GF-D8 (cell line): ENCODE data around the gene DOK6.

Source experiments
- DNase-seq: peaks from one replicate; lab custom pipeline; 2025; lab: John Stamatoyannopoulos, UW

Gene DOK6

GRCh38 chr18:69686861-69687260 is 286.2 kb downstream of the DOK6 start:
- no peak for DNase-seq

GRCh38 chr18:69689121-69689759 is 288.6 kb downstream of the DOK6 start:
- DNase-seq, result no peak

GRCh38 chr18:69691008-69691760 is 290.5 kb downstream of the DOK6 start:
- no peak for DNase-seq

GRCh38 chr18:69697069-69697468 is 296.4 kb downstream of the DOK6 start:
- no peak for DNase-seq

GRCh38 chr18:69697689-69698088 is 297.0 kb downstream of the DOK6 start:
- no peak for DNase-seq

GRCh38 chr18:69701305-69701704 is 300.6 kb downstream of the DOK6 start:
- DNase-seq, result no peak

- no peak for DNase-seq
Observed at GRCh38 chr18:69703461-69703860, 302.8 kb downstream of the DOK6 start.

- no peak for DNase-seq
Observed at GRCh38 chr18:69705987-69706386, 305.3 kb downstream of the DOK6 start.

GRCh38 chr18:69708844-69709243 is 308.2 kb downstream of the DOK6 start:
- no peak for DNase-seq

GRCh38 chr18:69715191-69715795 is 314.6 kb downstream of the DOK6 start:
- no peak for DNase-seq

- DNase-seq, result no peak
Observed at GRCh38 chr18:69717586-69717985, 316.9 kb downstream of the DOK6 start.

GRCh38 chr18:69718912-69719547 is 318.3 kb downstream of the DOK6 start:
- no peak for DNase-seq

GRCh38 chr18:69720422-69720821 is 319.7 kb downstream of the DOK6 start:
- no peak for DNase-seq

- no peak for DNase-seq
Observed at GRCh38 chr18:69723434-69723833, 322.7 kb downstream of the DOK6 start.

- DNase-seq, result no peak
Observed at GRCh38 chr18:69725009-69725408, 324.3 kb downstream of the DOK6 start.

- no peak for DNase-seq
Observed at GRCh38 chr18:69725855-69726508, 325.3 kb downstream of the DOK6 start.

GRCh38 chr18:69727912-69728572 is 327.4 kb downstream of the DOK6 start:
- DNase-seq, result no peak

- no peak for DNase-seq
Observed at GRCh38 chr18:69730664-69731063, 330.0 kb downstream of the DOK6 start.

- no peak for DNase-seq
Observed at GRCh38 chr18:69734536-69734935, 333.8 kb downstream of the DOK6 start.

GRCh38 chr18:69736730-69737129 is 336.0 kb downstream of the DOK6 start:
- no peak for DNase-seq

GRCh38 chr18:69737851-69738250 is 337.2 kb downstream of the DOK6 start:
- DNase-seq, result no peak

GRCh38 chr18:69747388-69747787 is 346.7 kb downstream of the DOK6 start:
- no peak for DNase-seq
